ENCODE measurements around the gene C17orf100. TPM values are rescaled to one million over a fixed set of nuclear protein-coding genes. Genes with fewer than 3 reads are reported as not detected.
"Not testable (repeated sequence)": the region's sequence is repeated elsewhere in the genome, so short reads cannot be mapped to it uniquely, and the experiment has no call there.

Gene C17orf100
- polyA plus RNA-seq, 4 donors = 8.0 to 12.7 (median 9.6) TPM

DNA sequence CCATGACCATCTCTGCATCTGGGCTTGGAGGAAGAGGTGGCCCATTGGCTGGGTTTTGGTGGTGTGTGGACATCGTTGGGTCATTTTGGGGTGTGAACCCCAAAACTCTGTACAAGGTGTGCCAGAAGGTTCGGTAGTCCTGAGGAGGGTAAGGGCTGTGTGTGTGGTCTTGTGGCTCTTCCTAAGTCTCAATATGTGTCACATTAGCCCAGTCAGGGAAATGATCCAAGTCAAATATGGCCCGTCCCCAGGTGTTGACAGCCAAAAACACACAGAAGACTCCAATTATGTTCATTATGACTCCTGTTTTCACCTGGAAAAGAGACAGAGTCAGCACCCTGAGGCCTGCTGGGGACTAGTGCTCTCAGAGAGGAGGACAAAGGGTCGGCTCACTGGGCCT lies 34.5 kb downstream of the C17orf100 start:
- DNase-seq (ENCODE audit: low read depth in 4 of 4, low spot score in 3 of 4) = no peak

DNA sequence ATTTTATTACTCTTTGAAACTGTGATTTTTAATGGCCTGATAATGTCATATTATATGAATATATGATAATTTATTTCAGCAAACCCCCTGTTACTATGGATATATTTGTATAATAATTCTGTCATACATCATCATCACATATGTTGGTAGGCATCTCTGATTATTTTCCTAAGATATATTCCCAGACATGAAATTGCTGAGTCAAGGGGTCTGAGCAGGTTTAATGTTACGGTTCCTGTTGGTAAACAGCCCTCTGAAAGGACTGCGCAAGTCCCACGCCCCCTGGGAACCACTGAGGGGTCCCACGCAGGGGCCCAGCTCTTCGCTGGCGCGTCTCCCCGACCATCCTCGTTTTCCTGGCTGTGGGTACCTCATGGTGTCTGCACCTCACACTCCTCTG lies 37.4 kb downstream of the C17orf100 start:
- DNase-seq (ENCODE audit: low read depth in 4 of 4, low spot score in 3 of 4) = no peak

DNA sequence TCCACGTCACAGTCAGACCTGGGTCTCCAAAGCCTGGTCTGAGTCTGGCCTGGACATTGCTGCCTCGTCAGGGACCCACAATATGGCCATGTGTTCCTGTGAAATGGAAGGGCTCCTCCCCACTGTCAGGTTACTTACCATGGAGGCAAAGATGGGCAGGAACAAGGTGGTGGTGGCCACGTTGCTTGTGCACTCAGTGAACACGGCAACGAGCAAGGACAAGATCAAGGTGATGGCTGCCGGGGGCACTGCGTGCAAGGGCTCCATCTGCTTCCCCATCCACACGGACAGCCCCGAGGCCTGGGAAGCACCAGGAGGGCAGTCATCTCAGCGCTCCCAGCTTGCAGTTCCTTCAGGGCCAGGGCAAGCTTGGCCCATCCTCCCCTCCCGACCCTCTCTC lies 39.1 kb downstream of the C17orf100 start:
- DNase-seq (ENCODE audit: low read depth in 4 of 4, low spot score in 3 of 4) = no peak

DNA sequence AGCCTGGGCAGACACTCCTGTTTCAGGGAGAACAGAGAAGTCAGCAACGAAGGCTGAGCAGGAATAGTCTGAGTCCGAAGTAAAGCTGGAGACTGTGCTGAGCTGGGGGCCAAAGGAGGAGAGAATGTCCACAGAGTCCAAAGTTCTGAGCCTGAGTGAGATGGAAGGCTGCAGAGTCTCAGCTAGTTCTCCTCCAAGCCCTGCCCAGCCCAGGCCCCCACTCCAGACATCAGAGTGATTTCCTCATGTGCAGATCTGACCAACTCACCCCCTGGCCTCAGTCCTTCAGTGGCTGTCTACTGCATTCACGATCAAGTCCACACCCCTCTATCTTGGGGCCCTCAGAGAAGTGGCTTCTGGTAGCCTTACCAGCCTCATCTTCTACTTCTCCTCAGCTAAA lies 40.0 kb downstream of the C17orf100 start:
- DNase-seq (ENCODE audit: low read depth in 4 of 4, low spot score in 3 of 4) = no peak

- DNase-seq (ENCODE audit: low read depth in 4 of 4, low spot score in 3 of 4) = not testable (repeated sequence)
Measured at GRCh38 chr17:6691958-6692357, 40.4 kb downstream of the C17orf100 start.

DNA sequence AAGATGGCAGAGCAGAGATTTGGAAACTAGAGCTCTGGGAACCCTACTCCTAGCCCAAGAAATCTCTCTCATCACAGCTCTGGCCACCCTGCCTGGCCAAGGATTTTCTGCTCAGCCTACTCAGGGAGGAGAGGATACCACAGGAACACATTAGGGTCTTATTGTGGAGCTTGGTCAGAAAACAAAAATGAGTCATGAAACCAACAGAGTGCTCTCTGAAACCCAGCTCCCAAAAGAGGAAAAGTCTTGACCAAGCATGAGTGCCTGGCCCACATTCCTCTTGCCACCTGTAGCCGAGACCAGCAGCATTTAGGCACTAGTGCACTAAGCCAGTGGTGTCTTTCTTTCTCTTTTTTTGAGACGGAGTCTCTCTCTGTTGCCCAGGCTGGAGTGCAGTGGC lies 43.5 kb downstream of the C17orf100 start:
- DNase-seq (ENCODE audit: low read depth in 4 of 4, low spot score in 3 of 4) = no peak

- DNase-seq (ENCODE audit: low read depth in 4 of 4, low spot score in 3 of 4) = no peak
Measured at GRCh38 chr17:6695565-6695964, 44.0 kb downstream of the C17orf100 start.

DNA sequence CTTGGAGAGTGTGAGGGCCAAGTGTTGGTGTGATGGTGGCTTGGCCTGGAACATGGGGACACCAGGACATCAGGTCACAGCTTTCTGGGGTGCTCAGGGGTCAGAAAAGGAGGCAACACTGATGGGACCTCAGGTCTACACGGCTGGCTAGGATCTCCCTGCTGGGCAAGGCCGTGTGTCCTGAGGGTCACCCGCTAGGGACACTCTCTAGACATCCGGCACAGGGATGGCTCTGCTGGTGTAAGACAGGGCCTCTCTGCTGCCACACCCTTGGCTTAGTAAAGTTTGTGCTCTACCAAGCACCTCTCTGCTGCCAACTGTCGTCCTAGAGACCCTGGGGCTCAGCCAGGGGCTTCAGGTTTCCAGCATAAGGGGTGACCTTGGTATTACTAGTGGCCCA lies 45.3 kb downstream of the C17orf100 start:
- DNase-seq (ENCODE audit: low read depth in 4 of 4, low spot score in 3 of 4) = no peak

DNA sequence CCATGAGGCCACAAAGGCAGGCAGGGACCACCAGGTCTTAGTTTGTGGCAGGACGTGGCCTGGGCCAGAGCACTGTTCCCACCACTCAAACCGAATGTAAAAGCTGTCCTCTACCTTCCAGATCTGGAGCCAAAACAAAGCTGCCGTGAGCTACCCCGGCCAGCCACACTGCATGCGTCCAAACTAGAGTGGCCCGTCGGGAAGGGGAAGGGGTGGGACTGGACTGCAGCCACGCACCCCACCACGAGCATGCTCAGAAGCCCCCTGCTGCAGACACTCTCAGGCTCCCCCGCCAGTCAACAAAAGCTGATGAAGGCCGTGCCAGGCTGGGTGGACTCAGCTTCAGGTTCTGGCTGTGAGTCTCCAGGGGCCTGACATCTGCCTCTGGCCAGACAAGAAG lies 46.4 kb downstream of the C17orf100 start:
- DNase-seq (ENCODE audit: low read depth in 4 of 4, low spot score in 3 of 4) = no peak

DNA sequence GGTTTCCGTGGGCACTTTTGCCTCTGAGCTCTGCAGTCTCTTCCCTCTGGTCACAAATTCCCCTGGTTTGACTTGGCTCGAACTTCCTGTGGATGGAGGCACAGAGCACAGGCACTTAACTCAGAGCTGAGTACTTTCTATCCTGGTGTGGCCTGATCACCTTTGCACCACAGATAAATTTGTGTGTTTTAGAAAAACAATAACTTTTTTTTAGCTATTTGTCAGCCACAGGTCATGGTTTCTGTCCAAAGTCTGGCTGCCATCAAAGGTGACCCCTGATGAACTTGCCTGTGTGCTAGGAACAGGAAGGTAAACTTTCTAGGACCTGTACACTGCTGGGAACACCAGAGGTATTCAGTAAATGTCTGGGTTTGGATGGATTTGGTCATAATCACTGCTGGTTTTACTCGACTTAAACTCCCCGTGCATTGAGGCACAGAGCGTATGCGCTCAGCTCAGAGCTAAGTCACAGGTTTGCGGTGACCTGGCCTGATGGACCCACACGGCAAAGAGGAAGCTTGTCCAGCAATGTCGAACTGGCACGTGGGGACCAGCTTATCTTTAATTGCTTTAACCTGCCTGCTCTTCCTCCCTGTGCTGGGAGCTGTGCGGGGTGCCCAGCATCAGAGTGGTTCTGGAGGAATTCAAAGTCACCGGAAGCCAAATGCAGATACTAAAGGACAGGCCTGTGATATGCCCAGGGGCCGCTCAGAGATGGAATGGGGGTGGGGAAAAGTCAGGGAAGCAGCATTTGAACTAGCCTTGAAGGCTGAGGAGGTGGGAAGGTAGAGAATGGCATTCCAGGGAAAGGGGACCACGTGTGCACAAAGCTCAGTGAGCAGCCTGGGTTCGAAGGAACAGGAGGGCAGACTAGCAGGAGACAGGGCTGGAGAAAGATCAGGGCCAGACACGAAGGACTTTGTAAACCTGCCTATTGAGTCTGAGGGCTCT lies 48.7 kb downstream of the C17orf100 start:
- DNase-seq (ENCODE audit: low read depth in 4 of 4, low spot score in 3 of 4) = no peak

- no peak for DNase-seq (ENCODE audit: low read depth in 4 of 4, low spot score in 3 of 4)
Measured at GRCh38 chr17:6700948-6701307, 49.4 kb downstream of the C17orf100 start.

DNA sequence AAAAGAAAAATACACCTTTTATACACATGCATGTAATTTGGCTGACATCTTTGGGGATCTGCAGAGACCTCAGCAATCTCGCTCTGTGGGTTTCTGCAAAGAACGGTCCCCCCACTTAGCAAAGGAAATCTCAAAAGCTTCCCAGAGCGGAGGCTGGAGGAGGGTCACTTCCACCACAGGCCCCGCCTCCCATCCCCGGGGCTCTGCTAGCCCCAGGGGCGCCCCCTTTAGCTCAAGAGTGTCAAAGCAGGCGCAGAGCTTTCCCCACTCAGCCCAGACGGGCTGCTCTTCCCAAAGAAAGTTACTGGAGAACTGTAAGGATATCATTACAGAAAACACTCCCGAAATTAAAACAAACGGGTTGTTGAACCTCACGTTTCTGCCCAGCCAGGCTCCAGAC lies 50.2 kb downstream of the C17orf100 start:
- no peak for DNase-seq (ENCODE audit: low read depth in 4 of 4, low spot score in 3 of 4)

DNA sequence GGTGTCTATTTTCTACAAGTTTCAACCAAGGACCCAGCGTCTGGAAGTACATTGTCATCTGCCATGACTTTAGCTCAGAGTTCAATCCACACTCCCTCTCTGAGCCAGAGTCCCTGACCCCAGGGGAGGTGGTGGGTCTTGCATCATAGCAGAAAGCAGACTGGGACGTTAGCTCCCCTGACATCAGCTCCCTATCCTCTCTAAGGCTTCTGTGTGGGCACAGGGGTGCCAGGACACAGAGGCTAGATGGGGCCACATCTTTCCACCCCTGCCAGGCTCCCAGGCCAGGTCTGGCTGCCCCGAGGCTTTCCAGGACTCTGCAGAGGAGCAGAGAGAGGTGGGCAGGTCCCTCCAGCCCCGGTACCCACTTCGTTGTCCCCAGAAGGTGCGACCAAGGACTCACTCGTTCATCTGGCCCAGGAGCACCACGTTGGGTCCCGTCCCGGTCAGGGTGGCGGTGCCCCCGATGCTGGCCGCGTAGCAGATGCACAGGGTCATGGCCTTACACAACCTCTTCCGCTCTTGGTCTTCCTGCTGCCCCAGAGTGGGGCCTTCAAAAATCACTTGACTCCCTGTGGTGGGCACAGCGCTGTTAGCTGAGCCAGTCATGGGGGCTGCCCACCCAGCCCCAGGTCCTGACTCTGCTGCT lies 51.1 kb downstream of the C17orf100 start:
- DNase-seq (ENCODE audit: low read depth in 4 of 4, low spot score in 3 of 4) = no peak

Other genes with a start within 250 kb of the C17orf100 start
- gene AIPL1, start 216.6 kb upstream of the C17orf100 start, polyA plus RNA-seq (ENCODE audit: insufficient read length in 4 of 4) = under 1 TPM; 0.04 to 0.08 (median 0.06) TPM
- 10 to 100 TPM; 12.0 to 24.1 (median 19.9) TPM for gene PIMREG, start 207.3 kb upstream of the C17orf100 start, polyA plus RNA-seq (ENCODE audit: insufficient read length in 4 of 4)
- gene PITPNM3, start 95.2 kb upstream of the C17orf100 start, polyA plus RNA-seq (ENCODE audit: insufficient read length in 4 of 4) = 10 to 100 TPM in 1 of 4 donors, 1 to 10 TPM in 3; 7.6 to 16.5 (median 9.4) TPM
- 10 to 100 TPM; 28.7 to 39.7 (median 37.6) TPM for gene KIAA0753, start 11.1 kb upstream of the C17orf100 start, polyA plus RNA-seq (ENCODE audit: insufficient read length in 4 of 4)
- 10 to 100 TPM; 49.1 to 91.7 (median 82.0) TPM for gene TXNDC17, start 10.7 kb upstream of the C17orf100 start, polyA plus RNA-seq (ENCODE audit: insufficient read length in 4 of 4)
- gene MED31, start 157 bp upstream of the C17orf100 start, polyA plus RNA-seq (ENCODE audit: insufficient read length in 4 of 4) = 10 to 100 TPM; 21.9 to 29.5 (median 28.8) TPM
- 1 to 10 TPM in 3 of 4 donors, under 1 TPM in 1; 0.57 to 3.4 (median 2.3) TPM for gene SLC13A5, start 61.6 kb downstream of the C17orf100 start, polyA plus RNA-seq (ENCODE audit: insufficient read length in 4 of 4)
- gene XAF1, start 104.3 kb downstream of the C17orf100 start, polyA plus RNA-seq (ENCODE audit: insufficient read length in 4 of 4) = 10 to 100 TPM in 2 of 4 donors, 1 to 10 TPM in 2; 4.7 to 15.4 (median 11.0) TPM
- under 1 TPM in 3 of 4 donors, not detected in 1; 0.08 to 0.29 (median 0.20) TPM for gene FBXO39, start 124.5 kb downstream of the C17orf100 start, polyA plus RNA-seq (ENCODE audit: insufficient read length in 4 of 4)
- gene TEKT1, start 180.0 kb downstream of the C17orf100 start, polyA plus RNA-seq (ENCODE audit: insufficient read length in 4 of 4) = under 1 TPM in 3 of 4 donors, not detected in 1; 0.34 to 0.67 (median 0.53) TPM